ENCODE data around the gene C20orf141.

Gene C20orf141

DNA sequence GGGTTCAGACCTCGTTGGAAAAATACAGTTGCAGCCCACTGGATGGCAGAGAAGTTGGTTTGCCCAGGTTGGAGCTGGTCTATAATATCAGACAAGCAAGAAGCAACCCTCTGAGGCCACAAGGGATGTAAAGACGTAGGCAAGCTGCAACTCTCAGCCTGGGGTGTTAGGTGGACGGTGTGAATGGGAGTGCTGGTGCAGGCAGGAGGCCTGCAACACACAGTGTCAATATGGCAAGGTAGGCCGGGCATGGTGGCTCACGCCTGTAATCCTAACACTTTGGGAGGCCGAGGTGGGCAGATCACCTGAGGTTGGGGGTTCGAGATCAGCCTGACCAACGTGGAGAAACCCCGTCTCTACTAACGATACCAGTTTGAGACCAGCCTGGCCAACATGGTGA is 36.3 kb downstream of the C20orf141 start:
- no peak for DNase-seq

- DNase-seq = no peak
Measured at GRCh38 chr20:2858591-2858990, 43.8 kb downstream of the C20orf141 start.

GRCh38 chr20:2859330-2860121 is 44.7 kb downstream of the C20orf141 start:
- peak; percentile 51 for DNase-seq

DNA sequence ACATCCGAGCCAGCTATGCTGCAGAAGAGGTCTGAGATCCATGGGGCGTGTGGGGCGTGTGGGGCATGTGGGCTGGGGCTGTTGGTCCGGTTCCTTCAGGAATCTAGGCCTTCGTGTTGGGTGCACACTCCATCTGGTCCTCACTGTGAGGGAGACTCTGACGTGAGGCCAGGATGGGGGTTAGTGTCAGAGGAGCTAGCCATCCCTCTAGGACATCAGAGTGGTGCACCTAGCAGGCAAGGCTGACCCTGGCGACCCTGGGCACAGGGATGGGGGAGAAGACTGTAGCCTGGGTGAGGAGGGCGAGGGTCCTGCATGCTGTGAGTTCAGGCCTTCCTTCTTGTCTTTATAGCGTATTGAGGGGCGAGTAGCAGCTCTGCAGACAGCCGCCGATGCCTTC is 49.8 kb downstream of the C20orf141 start:
- DNase-seq = no peak

DNA sequence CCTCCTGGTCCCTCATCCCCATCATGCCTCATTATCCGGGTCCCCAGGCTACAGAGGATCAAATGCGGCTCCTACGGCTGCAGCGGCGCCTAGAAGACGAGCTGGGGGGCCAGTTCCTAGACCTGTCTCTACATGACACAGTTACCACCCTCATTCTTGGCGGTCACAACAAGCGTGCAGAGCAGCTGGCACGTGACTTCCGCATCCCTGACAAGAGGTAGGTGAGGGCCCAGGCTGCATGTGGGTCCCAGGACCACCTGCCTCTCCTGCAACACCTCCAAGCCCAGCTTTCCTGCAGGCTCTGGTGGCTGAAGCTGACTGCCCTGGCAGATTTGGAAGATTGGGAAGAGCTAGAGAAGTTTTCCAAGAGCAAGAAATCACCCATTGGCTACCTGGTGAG is 50.3 kb downstream of the C20orf141 start:
- no peak for DNase-seq

All from femur (tissue), 1 donor.